PC-9 (cell line): ENCODE measurements around the gene ANAPC5.

Experiments
- EZH2 ChIP-seq: fragments of 200-600 bp; sonication (generic); IDR thresholded peaks from 2 replicates; pipeline ENCODE4 v1.8.0; 2017; ENCODE audit warnings: antibody characterized with exemption, low read depth
- TF ChIP-seq, protein P1 (sequence below): fragments of 200-600 bp; sonication (generic); conservative IDR thresholded peaks from 2 replicates; pipeline ENCODE4 v1.6.1; 2017; ENCODE audit warnings: mixed run types, antibody characterized with exemption, mild to moderate bottlenecking, moderate library complexity

- TF ChIP-seq, protein P1, sequence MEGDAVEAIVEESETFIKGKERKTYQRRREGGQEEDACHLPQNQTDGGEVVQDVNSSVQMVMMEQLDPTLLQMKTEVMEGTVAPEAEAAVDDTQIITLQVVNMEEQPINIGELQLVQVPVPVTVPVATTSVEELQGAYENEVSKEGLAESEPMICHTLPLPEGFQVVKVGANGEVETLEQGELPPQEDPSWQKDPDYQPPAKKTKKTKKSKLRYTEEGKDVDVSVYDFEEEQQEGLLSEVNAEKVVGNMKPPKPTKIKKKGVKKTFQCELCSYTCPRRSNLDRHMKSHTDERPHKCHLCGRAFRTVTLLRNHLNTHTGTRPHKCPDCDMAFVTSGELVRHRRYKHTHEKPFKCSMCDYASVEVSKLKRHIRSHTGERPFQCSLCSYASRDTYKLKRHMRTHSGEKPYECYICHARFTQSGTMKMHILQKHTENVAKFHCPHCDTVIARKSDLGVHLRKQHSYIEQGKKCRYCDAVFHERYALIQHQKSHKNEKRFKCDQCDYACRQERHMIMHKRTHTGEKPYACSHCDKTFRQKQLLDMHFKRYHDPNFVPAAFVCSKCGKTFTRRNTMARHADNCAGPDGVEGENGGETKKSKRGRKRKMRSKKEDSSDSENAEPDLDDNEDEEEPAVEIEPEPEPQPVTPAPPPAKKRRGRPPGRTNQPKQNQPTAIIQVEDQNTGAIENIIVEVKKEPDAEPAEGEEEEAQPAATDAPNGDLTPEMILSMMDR: no peak
- TF ChIP-seq EZH2: no peak
Measured at GRCh38 chr12:121304306-121304705, 47.9 kb downstream of the ANAPC5 start.
